Hepatocyte (in vitro differentiated cells): ENCODE data around the gene LRMDA.

ENCODE experiments used
- EZH2 ChIP-seq: fragments of 200-600 bp; sonication (generic); IDR thresholded peaks from 2 replicates; pipeline ENCODE4 v1.6.1; 2016; ENCODE audit warnings: antibody characterized with exemption, mild to moderate bottlenecking, borderline replicate concordance
- TF ChIP-seq, protein P1 (sequence below): fragments of 200-600 bp; sonication (generic); IDR thresholded peaks from 2 replicates; pipeline ENCODE4 v1.5.1; 2016; ENCODE audit warnings: antibody characterized with exemption, mild to moderate bottlenecking; ENCODE audit not compliant: poor library complexity

DNA sequence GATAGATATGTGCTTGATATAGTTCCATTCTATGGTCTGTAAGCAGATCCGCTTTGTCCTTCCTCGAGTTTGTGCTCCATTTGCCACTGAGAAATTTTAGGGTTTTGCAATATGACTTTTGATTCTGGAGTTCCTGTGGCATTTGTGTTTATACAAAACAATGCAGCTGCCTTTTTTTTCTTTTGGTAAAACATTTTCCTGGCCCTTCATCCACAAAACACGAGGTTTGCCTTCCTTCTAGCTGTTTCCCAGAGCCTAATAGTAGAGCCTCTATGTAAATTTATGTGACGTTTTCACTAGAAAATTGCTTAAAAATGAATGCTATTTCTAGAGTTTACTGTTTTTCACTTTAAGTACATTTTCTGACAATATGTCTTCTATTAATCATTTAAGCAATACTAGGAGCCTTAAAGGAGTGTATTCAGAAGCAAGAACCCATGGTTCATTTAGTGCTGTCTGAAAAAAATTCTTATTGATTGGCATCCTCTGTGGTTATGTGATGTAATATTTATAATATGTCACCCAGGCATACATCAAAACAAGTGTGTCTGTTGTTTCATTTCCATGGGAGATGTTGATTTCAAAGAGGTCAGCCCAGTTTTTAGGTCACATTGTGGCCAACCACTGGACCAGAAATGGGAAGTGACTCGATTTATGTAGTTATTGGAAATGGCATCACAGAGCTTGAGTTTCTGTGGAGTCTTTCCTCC, 618.3 kb downstream of the LRMDA start:
- TF ChIP-seq, protein P1, sequence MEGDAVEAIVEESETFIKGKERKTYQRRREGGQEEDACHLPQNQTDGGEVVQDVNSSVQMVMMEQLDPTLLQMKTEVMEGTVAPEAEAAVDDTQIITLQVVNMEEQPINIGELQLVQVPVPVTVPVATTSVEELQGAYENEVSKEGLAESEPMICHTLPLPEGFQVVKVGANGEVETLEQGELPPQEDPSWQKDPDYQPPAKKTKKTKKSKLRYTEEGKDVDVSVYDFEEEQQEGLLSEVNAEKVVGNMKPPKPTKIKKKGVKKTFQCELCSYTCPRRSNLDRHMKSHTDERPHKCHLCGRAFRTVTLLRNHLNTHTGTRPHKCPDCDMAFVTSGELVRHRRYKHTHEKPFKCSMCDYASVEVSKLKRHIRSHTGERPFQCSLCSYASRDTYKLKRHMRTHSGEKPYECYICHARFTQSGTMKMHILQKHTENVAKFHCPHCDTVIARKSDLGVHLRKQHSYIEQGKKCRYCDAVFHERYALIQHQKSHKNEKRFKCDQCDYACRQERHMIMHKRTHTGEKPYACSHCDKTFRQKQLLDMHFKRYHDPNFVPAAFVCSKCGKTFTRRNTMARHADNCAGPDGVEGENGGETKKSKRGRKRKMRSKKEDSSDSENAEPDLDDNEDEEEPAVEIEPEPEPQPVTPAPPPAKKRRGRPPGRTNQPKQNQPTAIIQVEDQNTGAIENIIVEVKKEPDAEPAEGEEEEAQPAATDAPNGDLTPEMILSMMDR, result no peak
- TF ChIP-seq EZH2, result no peak
